CD1c-positive myeloid dendritic cell (primary cell): ENCODE results near the gene NABP2.

Experiments
- DNase-seq: peaks from one replicate; pipeline ENCODE4 v3.0.0-alpha.2; 2016; ENCODE audit errors: extremely low spot score

Gene NABP2

GRCh38 chr12:56278905-56279304, 54.8 kb downstream of the NABP2 start:
- DNase-seq = no peak
